Measurements from ENCODE around the gene FAM222B.
"Not testable (repeated sequence)": the region's sequence is repeated elsewhere in the genome, so short reads cannot be mapped to it uniquely, and the experiment has no call there.

The FAM222B gene

GRCh38 chr17:28783161-28783560, 59.4 kb downstream of the FAM222B start:
- in situ Hi-C loops (cut with MboI; ENCODE audit: low sequenced_read_pairs): no loop called here

GRCh38 chr17:28779601-28780000, 63.0 kb downstream of the FAM222B start:
- in situ Hi-C loops (cut with MboI; ENCODE audit: low sequenced_read_pairs): not testable (repeated sequence)

GRCh38 chr17:28777178-28777577, 65.4 kb downstream of the FAM222B start:
- in situ Hi-C loops (cut with MboI; ENCODE audit: low sequenced_read_pairs): no loop called here

- in situ Hi-C loops (cut with MboI; ENCODE audit: low sequenced_read_pairs): no loop called here
Observed at GRCh38 chr17:28774206-28774605, 68.4 kb downstream of the FAM222B start.

- in situ Hi-C loops (cut with MboI; ENCODE audit: low sequenced_read_pairs): no loop called here
Observed at GRCh38 chr17:28773736-28774135, 68.9 kb downstream of the FAM222B start.

GRCh38 chr17:28765038-28765437, 77.6 kb downstream of the FAM222B start:
- in situ Hi-C loops (cut with MboI; ENCODE audit: low sequenced_read_pairs): no loop called here

GRCh38 chr17:28763804-28764266, 78.8 kb downstream of the FAM222B start:
- in situ Hi-C loops (cut with MboI; ENCODE audit: low sequenced_read_pairs): no loop called here

- in situ Hi-C loops (cut with MboI; ENCODE audit: low sequenced_read_pairs): no loop called here
Observed at GRCh38 chr17:28763137-28763799, 79.3 kb downstream of the FAM222B start.

GRCh38 chr17:28760601-28761562, 81.7 kb downstream of the FAM222B start:
- in situ Hi-C loops (cut with MboI; ENCODE audit: low sequenced_read_pairs): no loop called here

GRCh38 chr17:28759256-28759865, 83.2 kb downstream of the FAM222B start:
- in situ Hi-C loops (cut with MboI; ENCODE audit: low sequenced_read_pairs): no loop called here

- in situ Hi-C loops (cut with MboI; ENCODE audit: low sequenced_read_pairs): no loop called here
Observed at GRCh38 chr17:28758411-28759121, 84.0 kb downstream of the FAM222B start.

GRCh38 chr17:28756049-28756804, 86.4 kb downstream of the FAM222B start:
- in situ Hi-C loops (cut with MboI; ENCODE audit: low sequenced_read_pairs): no loop called here

GRCh38 chr17:28755486-28755885, 87.1 kb downstream of the FAM222B start:
- in situ Hi-C loops (cut with MboI; ENCODE audit: low sequenced_read_pairs): no loop called here

GRCh38 chr17:28751600-28752366, 90.8 kb downstream of the FAM222B start:
- in situ Hi-C loops (cut with MboI; ENCODE audit: low sequenced_read_pairs): no loop called here

GRCh38 chr17:28750178-28751047, 92.2 kb downstream of the FAM222B start:
- in situ Hi-C loops (cut with MboI; ENCODE audit: low sequenced_read_pairs): no loop called here

GRCh38 chr17:28749516-28750177, 92.9 kb downstream of the FAM222B start:
- in situ Hi-C loops (cut with MboI; ENCODE audit: low sequenced_read_pairs): loop anchor here (25.0 kb wide), 1 partner anchor 363 kb away; no protein-coding TSS in a partner anchor

GRCh38 chr17:28748852-28749515, 93.6 kb downstream of the FAM222B start:
- in situ Hi-C loops (cut with MboI; ENCODE audit: low sequenced_read_pairs): loop anchor here (25.0 kb wide), 1 partner anchor 363 kb away; no protein-coding TSS in a partner anchor

Measured in HL-60/S4 (cell line).